ENCODE results near the gene NEDD4L. TPM values are rescaled to one million over a fixed set of nuclear protein-coding genes. Genes with fewer than 3 reads are reported as not detected.

NEDD4L gene
- total RNA-seq, 1 donor from 2014 or later = 93.9 TPM

GRCh38 chr18:58337285-58337684 lies 293.3 kb downstream of the NEDD4L start:
- TF ChIP-seq EZH2 (IDR thresholded peaks at IDR 0.05; ENCODE audit: insufficient read depth, low read length) = no peak
- no peak for TF ChIP-seq CTCF (IDR thresholded peaks at IDR 0.05; ENCODE audit: insufficient read depth, low read depth, low read length)
- H3K27ac Mint-ChIP-seq (ENCODE audit: unreplicated experiment) = peak overlapping the region; percentile 42

GRCh38 chr18:58337686-58338085 lies 293.7 kb downstream of the NEDD4L start:
- Histone ChIP-seq H2AFZ (ENCODE audit: low read depth, low read length) (no peak overlapping the region), H3K4me3 (ENCODE audit: insufficient read depth, low read depth, low read length) (no peak overlapping the region), H3K9me3 (ENCODE audit: insufficient read depth, low read depth, low read length) (no peaks in the 10 kb centered on the region), H3K79me2 (ENCODE audit: insufficient read depth, low read length) (no peaks in the 10 kb centered on the region), H3K27ac (ENCODE audit: low read depth, low read length) (no peak overlapping the region), H3K4me1 (ENCODE audit: insufficient read depth, low read length) (peaks cover 32% of the 10 kb centered on the region), H3K27me3 (ENCODE audit: insufficient read depth, low read length) (no peaks in the 10 kb centered on the region), H3K36me3 (ENCODE audit: insufficient read depth, low read length) (peaks cover 10% of the 10 kb centered on the region), H3K9ac (ENCODE audit: low read length) (no peak overlapping the region), H3K4me2 (ENCODE audit: low read length) (peak overlapping the region; percentile 7), H4K20me1 (ENCODE audit: insufficient read depth, low read length) (no peaks in the 10 kb centered on the region)
- Mint-ChIP-seq H3K36me3 (ENCODE audit: low read depth, unreplicated experiment) (peaks cover 29% of the 10 kb centered on the region), H3K4me1 (ENCODE audit: low read depth, unreplicated experiment) (peaks cover 32% of the 10 kb centered on the region), H3K27me3 (ENCODE audit: low read depth, unreplicated experiment) (no peaks in the 10 kb centered on the region), H3K4me3 (ENCODE audit: unreplicated experiment) (no peak overlapping the region), H3K9me3 (ENCODE audit: unreplicated experiment) (no peaks in the 10 kb centered on the region), H3K27ac (ENCODE audit: unreplicated experiment) (peak overlapping the region; percentile 42)
- DNase-seq (ENCODE audit: low read depth) (peak; percentile 71), FAIRE-seq (no peak)
- TF ChIP-seq EZH2 (IDR thresholded peaks at IDR 0.05; ENCODE audit: insufficient read depth, low read length) (no peak), CTCF (IDR thresholded peaks at IDR 0.05; ENCODE audit: insufficient read depth, low read depth, low read length) (no peak)

More at GRCh38 chr18:58337285-58337684, 293.3 kb downstream of the NEDD4L start:
- Mint-ChIP-seq H3K27me3 (ENCODE audit: low read depth, unreplicated experiment) (no peaks in the 10 kb centered on the region), H3K4me1 (ENCODE audit: low read depth, unreplicated experiment) (peaks cover 32% of the 10 kb centered on the region), H3K9me3 (ENCODE audit: unreplicated experiment) (no peaks in the 10 kb centered on the region), H3K4me3 (ENCODE audit: unreplicated experiment) (no peak overlapping the region), H3K36me3 (ENCODE audit: low read depth, unreplicated experiment) (peaks cover 29% of the 10 kb centered on the region)
- no peak for DNase-seq (ENCODE audit: low read depth)
- Histone ChIP-seq H3K9me3 (ENCODE audit: insufficient read depth, low read depth, low read length) (no peaks in the 10 kb centered on the region), H3K79me2 (ENCODE audit: insufficient read depth, low read length) (no peaks in the 10 kb centered on the region), H3K4me1 (ENCODE audit: insufficient read depth, low read length) (peaks cover 32% of the 10 kb centered on the region), H3K4me2 (ENCODE audit: low read length) (peak overlapping the region; percentile 7), H3K9ac (ENCODE audit: low read length) (no peak overlapping the region), H3K4me3 (ENCODE audit: insufficient read depth, low read depth, low read length) (no peak overlapping the region), H3K36me3 (ENCODE audit: insufficient read depth, low read length) (peaks cover 7% of the 10 kb centered on the region), H4K20me1 (ENCODE audit: insufficient read depth, low read length) (no peaks in the 10 kb centered on the region), H3K27me3 (ENCODE audit: insufficient read depth, low read length) (no peaks in the 10 kb centered on the region), H3K27ac (ENCODE audit: low read depth, low read length) (no peak overlapping the region), H2AFZ (ENCODE audit: low read depth, low read length) (no peak overlapping the region)
- no peak for FAIRE-seq

GRCh38 chr18:58338141-58338540 lies 294.1 kb downstream of the NEDD4L start:
- FAIRE-seq = no peak
- Histone ChIP-seq H3K9me3 (ENCODE audit: insufficient read depth, low read depth, low read length) (no peaks in the 10 kb centered on the region), H3K27me3 (ENCODE audit: insufficient read depth, low read length) (no peaks in the 10 kb centered on the region), H3K36me3 (ENCODE audit: insufficient read depth, low read length) (peaks cover 13% of the 10 kb centered on the region), H3K4me3 (ENCODE audit: insufficient read depth, low read depth, low read length) (no peak overlapping the region), H3K79me2 (ENCODE audit: insufficient read depth, low read length) (no peaks in the 10 kb centered on the region), H4K20me1 (ENCODE audit: insufficient read depth, low read length) (no peaks in the 10 kb centered on the region), H3K27ac (ENCODE audit: low read depth, low read length) (peak overlapping the region; percentile 18), H3K9ac (ENCODE audit: low read length) (no peak overlapping the region), H3K4me1 (ENCODE audit: insufficient read depth, low read length) (peaks cover 32% of the 10 kb centered on the region), H2AFZ (ENCODE audit: low read depth, low read length) (no peak overlapping the region), H3K4me2 (ENCODE audit: low read length) (peak overlapping the region; percentile 53)
- Mint-ChIP-seq H3K4me3 (ENCODE audit: unreplicated experiment) (no peak overlapping the region), H3K36me3 (ENCODE audit: low read depth, unreplicated experiment) (peaks cover 32% of the 10 kb centered on the region), H3K27me3 (ENCODE audit: low read depth, unreplicated experiment) (no peaks in the 10 kb centered on the region), H3K9me3 (ENCODE audit: unreplicated experiment) (no peaks in the 10 kb centered on the region), H3K27ac (ENCODE audit: unreplicated experiment) (peak overlapping the region; percentile 42), H3K4me1 (ENCODE audit: low read depth, unreplicated experiment) (peaks cover 32% of the 10 kb centered on the region)
- no peak for DNase-seq (ENCODE audit: low read depth)
- TF ChIP-seq CTCF (IDR thresholded peaks at IDR 0.05; ENCODE audit: insufficient read depth, low read depth, low read length) (no peak), EZH2 (IDR thresholded peaks at IDR 0.05; ENCODE audit: insufficient read depth, low read length) (no peak)
